AG04449 (cell line): Measurements from ENCODE around the gene CRYBG1.

ENCODE experiments used
- CTCF ChIA-PET: fragments of 350-600 bp; formaldehyde crosslinking; extraction: SDS; loops from one replicate; lab custom pipeline; 2021; ENCODE audit warnings: antibody characterized with exemption; lab: Yijun Ruan, JAX
- POLR2A ChIA-PET: fragments of 400-600, 350-600 bp; formaldehyde crosslinking; extraction: SDS; loops from one replicate; lab custom pipeline; 2020; ENCODE audit warnings: antibody characterized with exemption, inconsistent platforms; lab: Yijun Ruan, JAX
- DNase-seq: peaks from one replicate; pipeline ENCODE4 v3.0.0-alpha.2; 2010; ENCODE audit warnings: low read depth, low spot score
- H3K4me3 ChIP-seq: 2 replicates; pipeline ENCODE4 v1.5.1; 2011; ENCODE audit warnings: low read depth, mild to moderate bottlenecking, control low read depth, low read length
- TF ChIP-seq, protein P1 (sequence below): IDR thresholded peaks from one replicate; pipeline ENCODE4 v1.5.1; 2011; ENCODE audit warnings: mild to moderate bottlenecking, moderate library complexity, low read length, control low read depth, inconsistent platforms; ENCODE audit not compliant: insufficient read depth; ENCODE audit errors: missing control alignments

CRYBG1 gene

DNA sequence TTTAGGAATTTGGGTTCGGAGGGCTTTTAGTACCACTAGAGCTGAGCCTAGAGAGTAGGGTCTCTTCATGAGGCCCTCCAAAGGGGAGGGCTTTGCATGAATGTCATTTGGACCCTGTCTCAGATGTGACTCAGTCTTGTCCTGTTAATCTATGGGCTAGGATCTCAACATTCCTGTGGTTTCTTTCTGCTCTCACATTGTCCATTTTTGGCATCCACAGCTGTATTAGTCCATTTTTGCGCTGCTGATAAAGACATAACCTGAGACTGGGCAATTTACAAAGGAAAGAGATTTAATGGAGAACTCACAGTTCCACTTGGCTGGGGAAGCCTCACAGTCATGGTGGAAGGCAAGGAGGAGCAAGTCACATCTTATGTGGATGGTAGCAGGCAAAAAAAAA, 61.0 kb downstream of the CRYBG1 start:
- CTCF ChIA-PET = interaction anchor here (1.1 kb wide), 1 partner anchor 82 kb away, joined by 3 read pairs; no protein-coding TSS in a partner anchor
- DNase-seq = no peak
- TF ChIP-seq, protein P1, sequence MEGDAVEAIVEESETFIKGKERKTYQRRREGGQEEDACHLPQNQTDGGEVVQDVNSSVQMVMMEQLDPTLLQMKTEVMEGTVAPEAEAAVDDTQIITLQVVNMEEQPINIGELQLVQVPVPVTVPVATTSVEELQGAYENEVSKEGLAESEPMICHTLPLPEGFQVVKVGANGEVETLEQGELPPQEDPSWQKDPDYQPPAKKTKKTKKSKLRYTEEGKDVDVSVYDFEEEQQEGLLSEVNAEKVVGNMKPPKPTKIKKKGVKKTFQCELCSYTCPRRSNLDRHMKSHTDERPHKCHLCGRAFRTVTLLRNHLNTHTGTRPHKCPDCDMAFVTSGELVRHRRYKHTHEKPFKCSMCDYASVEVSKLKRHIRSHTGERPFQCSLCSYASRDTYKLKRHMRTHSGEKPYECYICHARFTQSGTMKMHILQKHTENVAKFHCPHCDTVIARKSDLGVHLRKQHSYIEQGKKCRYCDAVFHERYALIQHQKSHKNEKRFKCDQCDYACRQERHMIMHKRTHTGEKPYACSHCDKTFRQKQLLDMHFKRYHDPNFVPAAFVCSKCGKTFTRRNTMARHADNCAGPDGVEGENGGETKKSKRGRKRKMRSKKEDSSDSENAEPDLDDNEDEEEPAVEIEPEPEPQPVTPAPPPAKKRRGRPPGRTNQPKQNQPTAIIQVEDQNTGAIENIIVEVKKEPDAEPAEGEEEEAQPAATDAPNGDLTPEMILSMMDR = no peak
- POLR2A ChIA-PET = no interaction called here
- no peak overlapping the region for H3K4me3 ChIP-seq

DNA sequence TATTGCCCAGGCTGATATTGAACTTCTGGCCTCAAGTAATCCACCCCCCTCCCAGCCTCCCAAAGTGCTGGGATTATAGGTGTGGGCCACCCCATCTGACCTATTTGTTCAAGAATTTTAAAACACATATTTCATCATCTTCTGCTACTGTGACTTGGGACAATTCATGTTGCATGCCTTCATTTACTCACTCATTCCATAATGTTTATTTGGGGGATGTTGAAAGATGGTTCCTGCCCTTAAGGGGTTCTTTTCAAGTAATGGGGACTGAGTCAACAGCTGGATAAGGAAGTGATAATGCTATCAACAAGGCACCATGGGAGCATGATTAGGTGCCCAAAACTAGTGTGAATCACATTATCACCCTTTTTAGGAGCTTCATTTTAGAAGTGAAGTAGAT, 62.0 kb downstream of the CRYBG1 start:
- POLR2A ChIA-PET = no interaction called here
- DNase-seq = no peak
- TF ChIP-seq, protein P1 = no peak
- H3K4me3 ChIP-seq = no peak overlapping the region
- CTCF ChIA-PET = interaction anchor here (0.8 to 1.1 kb wide), 2 partner anchors 83 to 144 kb away, joined by 3 read pairs; no protein-coding TSS in a partner anchor

DNA sequence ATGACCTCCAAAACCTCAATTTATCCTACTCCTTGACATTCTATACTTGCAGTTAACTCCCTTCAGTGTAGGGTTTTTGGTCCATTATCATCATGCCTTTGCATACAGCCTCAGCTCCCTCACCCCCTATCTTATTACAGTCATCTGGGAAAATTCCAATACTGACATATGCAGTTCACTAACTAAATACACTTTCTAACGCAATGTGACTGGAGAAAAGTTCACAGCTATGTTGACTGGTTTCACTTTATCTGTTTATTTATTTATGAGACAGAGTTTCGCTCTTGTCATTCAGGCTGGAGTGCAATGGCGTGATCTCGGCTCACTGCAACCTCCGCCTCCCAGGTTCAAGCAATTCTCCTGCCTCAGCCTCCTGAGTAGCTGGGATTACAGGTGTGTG, 64.9 kb downstream of the CRYBG1 start:
- POLR2A ChIA-PET = no interaction called here
- TF ChIP-seq, protein P1 = no peak
- DNase-seq = no peak
- CTCF ChIA-PET = interaction anchor here (2.4 kb wide), 1 partner anchor 19 kb away, joined by 7 read pairs; no protein-coding TSS in a partner anchor
- H3K4me3 ChIP-seq = no peak overlapping the region

DNA sequence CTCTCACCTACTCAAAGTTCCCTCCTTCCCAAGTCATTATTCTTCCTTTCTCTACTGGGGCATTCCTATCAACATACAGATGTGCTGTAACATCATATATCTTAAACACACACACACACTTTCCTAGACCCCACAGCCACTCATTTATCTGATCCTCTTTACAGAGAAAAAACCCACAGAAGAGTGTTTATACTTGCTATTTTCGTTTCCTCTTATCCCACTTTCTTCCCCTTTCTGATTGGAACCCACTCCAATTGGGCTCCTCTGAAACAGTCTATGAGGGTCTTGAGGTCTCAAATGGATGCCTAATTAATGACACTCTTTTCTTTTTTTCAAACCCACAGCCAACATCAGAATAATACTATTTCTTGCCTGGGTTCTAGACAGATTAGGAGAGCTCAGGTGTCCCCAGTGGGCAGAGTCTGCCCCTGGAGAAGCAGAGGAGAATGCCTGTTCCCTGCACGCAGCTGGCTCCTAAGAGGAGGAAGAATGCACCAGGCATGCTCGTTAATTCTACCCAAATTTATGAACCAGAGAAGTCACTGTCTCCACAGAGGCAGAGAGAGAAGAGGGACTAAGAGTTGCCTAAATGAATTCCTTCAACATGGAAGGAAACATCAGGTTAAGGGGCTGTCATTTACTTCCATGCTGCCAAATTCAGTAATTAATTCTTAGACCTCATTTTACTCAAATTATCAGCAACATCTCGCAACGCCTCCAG, 65.9 kb downstream of the CRYBG1 start:
- TF ChIP-seq, protein P1 = no peak
- no peak for DNase-seq
- POLR2A ChIA-PET = no interaction called here
- no peak overlapping the region for H3K4me3 ChIP-seq
- CTCF ChIA-PET = no interaction called here

DNA sequence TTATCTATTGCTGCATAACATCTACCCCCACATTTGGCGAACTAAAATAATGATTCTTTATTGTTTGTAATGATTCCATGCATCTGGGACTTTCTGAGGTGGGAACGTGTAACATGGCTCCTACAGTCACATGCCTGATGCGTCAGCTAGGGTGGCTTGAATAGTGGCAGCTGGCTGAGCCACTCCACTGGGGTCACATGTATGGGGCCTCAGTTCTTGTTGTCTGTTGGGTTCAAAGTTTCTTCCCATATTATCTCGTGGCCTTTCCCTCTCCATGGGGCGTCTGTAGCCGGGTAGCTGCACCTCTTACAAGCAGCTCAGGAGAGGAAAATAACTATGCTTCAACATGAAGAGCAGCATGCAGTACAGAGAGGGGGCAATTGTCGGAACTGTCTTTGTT, 69.9 kb downstream of the CRYBG1 start:
- POLR2A ChIA-PET = no interaction called here
- CTCF ChIA-PET = interaction anchor here (1.9 kb wide), 1 partner anchor 136 kb away, joined by 5 read pairs; no protein-coding TSS in a partner anchor
- DNase-seq = no peak
- TF ChIP-seq, protein P1 = no peak
- H3K4me3 ChIP-seq = no peak overlapping the region

DNA sequence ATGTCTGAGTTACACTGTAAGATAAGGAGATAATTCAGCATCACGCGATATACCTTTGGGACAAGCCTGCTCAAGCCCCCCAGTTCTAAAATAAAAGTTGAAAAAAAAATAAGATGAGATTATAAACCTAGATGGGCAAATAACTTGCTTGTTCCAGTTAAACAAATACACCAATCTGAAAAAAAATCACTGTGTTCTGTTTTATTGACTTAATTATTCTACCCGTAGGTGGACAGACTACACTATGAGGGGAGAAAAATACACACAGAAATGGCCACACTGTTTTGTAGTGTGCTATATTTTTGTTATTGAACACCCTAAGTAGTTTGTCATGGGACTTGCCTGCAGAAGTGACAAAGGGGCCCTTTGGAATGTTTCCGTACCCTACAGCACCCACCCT, 70.9 kb downstream of the CRYBG1 start:
- no peak for DNase-seq
- TF ChIP-seq, protein P1 = no peak
- ChIA-PET POLR2A (no interaction called here), CTCF (interaction anchor here (1.0 to 1.9 kb wide), 2 partner anchors 9 to 135 kb away, joined by 3 to 5 read pairs; no protein-coding TSS in a partner anchor)
- H3K4me3 ChIP-seq = no peak overlapping the region
